ENCODE data around the gene MAP3K13.
"Not testable (repeated sequence)": the region's sequence is repeated elsewhere in the genome, so short reads cannot be mapped to it uniquely, and the experiment has no call there.

DNA sequence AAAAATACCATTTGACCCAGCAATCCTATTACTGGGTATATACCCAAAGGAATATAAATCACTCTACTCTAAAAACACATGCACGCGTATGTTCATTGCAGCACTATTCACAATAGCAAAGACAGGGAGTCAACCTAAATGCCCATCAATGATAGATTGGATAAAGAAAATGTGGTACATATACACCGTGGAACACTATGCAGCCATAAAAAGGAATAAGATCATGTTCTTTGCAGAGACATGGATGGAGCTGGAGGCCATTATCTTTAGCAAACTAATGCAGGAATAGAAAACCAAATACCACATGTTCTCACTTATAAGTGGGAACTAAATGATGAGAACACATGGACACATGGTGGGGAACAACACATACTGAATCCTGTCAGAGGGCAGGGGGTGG is 23.6 kb downstream of the MAP3K13 start:
- TF ChIP-seq, protein P1, sequence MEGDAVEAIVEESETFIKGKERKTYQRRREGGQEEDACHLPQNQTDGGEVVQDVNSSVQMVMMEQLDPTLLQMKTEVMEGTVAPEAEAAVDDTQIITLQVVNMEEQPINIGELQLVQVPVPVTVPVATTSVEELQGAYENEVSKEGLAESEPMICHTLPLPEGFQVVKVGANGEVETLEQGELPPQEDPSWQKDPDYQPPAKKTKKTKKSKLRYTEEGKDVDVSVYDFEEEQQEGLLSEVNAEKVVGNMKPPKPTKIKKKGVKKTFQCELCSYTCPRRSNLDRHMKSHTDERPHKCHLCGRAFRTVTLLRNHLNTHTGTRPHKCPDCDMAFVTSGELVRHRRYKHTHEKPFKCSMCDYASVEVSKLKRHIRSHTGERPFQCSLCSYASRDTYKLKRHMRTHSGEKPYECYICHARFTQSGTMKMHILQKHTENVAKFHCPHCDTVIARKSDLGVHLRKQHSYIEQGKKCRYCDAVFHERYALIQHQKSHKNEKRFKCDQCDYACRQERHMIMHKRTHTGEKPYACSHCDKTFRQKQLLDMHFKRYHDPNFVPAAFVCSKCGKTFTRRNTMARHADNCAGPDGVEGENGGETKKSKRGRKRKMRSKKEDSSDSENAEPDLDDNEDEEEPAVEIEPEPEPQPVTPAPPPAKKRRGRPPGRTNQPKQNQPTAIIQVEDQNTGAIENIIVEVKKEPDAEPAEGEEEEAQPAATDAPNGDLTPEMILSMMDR (IDR thresholded peaks at IDR 0.05): not testable (repeated sequence)
- not testable (repeated sequence) for TF ChIP-seq POLR2AphosphoS5 (IDR thresholded peaks at IDR 0.05)
